Measurements from ENCODE around the gene TOP2B.

The TOP2B gene

DNA sequence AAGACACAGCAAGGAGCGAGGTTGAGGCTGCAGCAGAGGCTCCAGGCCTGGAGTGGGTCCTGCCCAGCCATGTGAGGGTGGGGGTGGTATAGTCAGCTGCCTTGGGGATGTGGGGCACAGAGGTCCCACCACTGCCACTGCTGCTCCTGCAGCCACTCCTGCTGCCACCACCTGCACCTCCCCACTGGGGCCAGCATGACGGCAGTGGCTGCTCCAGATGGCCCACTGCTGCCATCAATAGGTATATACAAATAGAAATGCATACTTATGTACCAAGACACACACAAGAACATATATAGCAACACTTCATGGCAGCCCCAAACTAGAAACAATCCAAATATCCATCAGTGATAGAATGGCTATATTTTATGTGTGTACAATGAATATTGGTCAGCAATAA, 10.0 kb upstream of the TOP2B start:
- Histone ChIP-seq H3K4me3 (IDR thresholded peaks at IDR 0.05; ENCODE audit: insufficient read depth, low read depth, low read length) (no peak overlapping the region), H2AFZ (ENCODE audit: low read depth) (no peak overlapping the region), H4K20me1 (ENCODE audit: insufficient read depth) (no peaks in the 10 kb centered on the region), H3K79me2 (ENCODE audit: insufficient read depth, low read depth) (no peaks in the 10 kb centered on the region), H3K27ac (no peak overlapping the region), H3K36me3 (ENCODE audit: insufficient read depth) (no peaks in the 10 kb centered on the region), H3K4me1 (ENCODE audit: low read depth, poor library complexity, severe bottlenecking) (peaks cover 14% of the 10 kb centered on the region), H3K27me3 (ENCODE audit: insufficient read depth, low read depth) (no peaks in the 10 kb centered on the region), H3K4me2 (no peak overlapping the region), H3K9ac (no peak overlapping the region)
- TF ChIP-seq, protein P1, sequence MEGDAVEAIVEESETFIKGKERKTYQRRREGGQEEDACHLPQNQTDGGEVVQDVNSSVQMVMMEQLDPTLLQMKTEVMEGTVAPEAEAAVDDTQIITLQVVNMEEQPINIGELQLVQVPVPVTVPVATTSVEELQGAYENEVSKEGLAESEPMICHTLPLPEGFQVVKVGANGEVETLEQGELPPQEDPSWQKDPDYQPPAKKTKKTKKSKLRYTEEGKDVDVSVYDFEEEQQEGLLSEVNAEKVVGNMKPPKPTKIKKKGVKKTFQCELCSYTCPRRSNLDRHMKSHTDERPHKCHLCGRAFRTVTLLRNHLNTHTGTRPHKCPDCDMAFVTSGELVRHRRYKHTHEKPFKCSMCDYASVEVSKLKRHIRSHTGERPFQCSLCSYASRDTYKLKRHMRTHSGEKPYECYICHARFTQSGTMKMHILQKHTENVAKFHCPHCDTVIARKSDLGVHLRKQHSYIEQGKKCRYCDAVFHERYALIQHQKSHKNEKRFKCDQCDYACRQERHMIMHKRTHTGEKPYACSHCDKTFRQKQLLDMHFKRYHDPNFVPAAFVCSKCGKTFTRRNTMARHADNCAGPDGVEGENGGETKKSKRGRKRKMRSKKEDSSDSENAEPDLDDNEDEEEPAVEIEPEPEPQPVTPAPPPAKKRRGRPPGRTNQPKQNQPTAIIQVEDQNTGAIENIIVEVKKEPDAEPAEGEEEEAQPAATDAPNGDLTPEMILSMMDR (conservative IDR thresholded peaks at IDR 0.05; ENCODE audit: low read depth, low read length) = no peak

DNA sequence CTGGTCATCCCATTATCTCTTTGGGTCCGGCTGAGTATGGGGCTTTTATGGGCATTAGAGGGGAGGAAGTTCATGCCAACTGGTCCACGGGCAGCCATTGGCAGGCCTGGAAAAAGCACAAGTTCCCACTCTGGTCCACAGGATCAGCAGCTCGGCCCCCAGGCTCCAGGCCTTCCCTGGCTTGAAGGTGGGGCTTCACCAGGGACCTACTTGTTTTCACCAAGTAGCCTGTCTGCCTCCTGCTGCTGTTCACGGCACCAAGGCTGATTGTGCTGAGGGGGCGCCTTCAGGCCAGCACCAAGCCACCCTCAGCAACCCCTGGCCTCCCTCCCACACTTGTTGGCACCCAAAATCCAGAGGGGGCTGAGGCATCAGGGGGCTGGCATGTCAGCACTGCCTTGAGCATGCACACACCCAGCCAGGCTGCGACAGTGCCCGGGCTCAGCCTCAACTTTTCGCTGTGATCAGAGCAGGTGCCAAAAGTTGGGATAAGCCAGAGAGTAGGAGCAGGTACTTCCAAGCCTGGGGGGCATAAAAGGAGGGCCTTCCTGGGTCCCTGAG, 9.1 kb upstream of the TOP2B start:
- H4K20me1 ChIP-seq (ENCODE audit: insufficient read depth) = no peaks in the 10 kb centered on the region
- TF ChIP-seq, protein P1 (conservative IDR thresholded peaks at IDR 0.05; ENCODE audit: low read depth, low read length) = no peak

DNA sequence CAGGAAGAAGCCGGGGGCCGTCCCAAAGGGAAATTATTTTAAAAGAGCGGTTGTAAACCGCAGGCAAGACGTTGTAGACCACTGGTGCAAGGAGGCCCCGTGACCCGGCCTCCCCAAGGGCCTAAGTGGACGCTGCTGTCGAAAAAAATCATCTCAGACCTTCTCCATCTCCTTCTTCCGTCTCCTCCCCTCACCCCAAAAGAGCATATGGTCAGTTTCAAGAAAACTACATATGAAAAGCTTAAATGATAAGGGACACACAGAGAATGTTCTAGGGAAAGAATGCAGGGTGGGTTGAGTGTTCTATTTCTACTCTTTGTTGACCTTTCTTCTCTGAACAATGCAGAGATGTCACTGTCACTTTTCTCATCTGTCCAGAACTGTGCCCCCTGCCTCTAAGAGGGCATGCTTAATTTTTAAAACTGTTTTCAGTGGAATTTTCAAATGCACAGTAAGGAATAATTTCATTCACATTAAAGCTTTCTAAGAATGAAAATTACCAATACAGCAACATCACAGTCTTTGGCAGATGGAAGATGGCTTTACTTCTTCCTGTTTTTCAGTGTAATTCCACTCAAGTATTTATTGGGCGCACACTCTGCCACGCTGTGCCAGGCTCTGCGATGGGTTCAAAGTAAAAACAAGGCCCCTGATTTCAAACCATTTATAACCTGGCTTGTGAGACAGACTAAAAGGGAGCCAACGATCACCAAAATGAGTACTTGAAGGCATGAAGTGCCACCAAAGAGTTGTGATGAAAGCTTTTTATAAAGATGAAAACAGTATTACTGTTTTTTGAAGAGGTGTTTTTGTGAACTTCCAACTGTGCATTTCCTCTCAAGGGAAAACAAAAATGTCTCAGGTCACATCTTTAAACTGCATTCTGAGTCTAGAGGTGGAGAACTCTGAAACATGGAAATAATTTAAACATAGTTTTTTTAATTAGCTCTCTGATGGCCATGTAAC, 891 bp upstream of the TOP2B start:
- Histone ChIP-seq H4K20me1 (ENCODE audit: insufficient read depth) (no peaks in the 10 kb centered on the region), H3K4me3 (IDR thresholded peaks at IDR 0.05; ENCODE audit: insufficient read depth, low read depth, low read length) (no peak overlapping the region), H3K9ac (peak overlapping the region; percentile 73; the same call in 1 of the 2 replicates), H3K79me2 (ENCODE audit: insufficient read depth, low read depth) (peaks cover 32% of the 10 kb centered on the region), H3K4me1 (ENCODE audit: low read depth, poor library complexity, severe bottlenecking) (peaks cover 42% of the 10 kb centered on the region), H3K27ac (peak overlapping the region; percentile 74), H3K27me3 (ENCODE audit: insufficient read depth, low read depth) (no peaks in the 10 kb centered on the region), H2AFZ (ENCODE audit: low read depth) (peak overlapping the region; percentile 69), H3K36me3 (ENCODE audit: insufficient read depth) (no peaks in the 10 kb centered on the region), H3K4me2 (peak overlapping the region; percentile 61)
- TF ChIP-seq, protein P1 (conservative IDR thresholded peaks at IDR 0.05; ENCODE audit: low read depth, low read length) = no peak

More for the DNA sequence above, 9.1 kb upstream of the TOP2B start:
- no peak overlapping the region for H3K9ac ChIP-seq
- no peak overlapping the region for H3K27ac ChIP-seq
- no peak overlapping the region for H3K4me3 ChIP-seq (IDR thresholded peaks at IDR 0.05; ENCODE audit: insufficient read depth, low read depth, low read length)
- no peak overlapping the region for H2AFZ ChIP-seq (ENCODE audit: low read depth)
- H3K4me1 ChIP-seq (ENCODE audit: low read depth, poor library complexity, severe bottlenecking) = peaks cover 14% of the 10 kb centered on the region
- no peaks in the 10 kb centered on the region for H3K27me3 ChIP-seq (ENCODE audit: insufficient read depth, low read depth)
- no peaks in the 10 kb centered on the region for H3K79me2 ChIP-seq (ENCODE audit: insufficient read depth, low read depth)
- no peaks in the 10 kb centered on the region for H3K36me3 ChIP-seq (ENCODE audit: insufficient read depth)
- no peak overlapping the region for H3K4me2 ChIP-seq

DNA sequence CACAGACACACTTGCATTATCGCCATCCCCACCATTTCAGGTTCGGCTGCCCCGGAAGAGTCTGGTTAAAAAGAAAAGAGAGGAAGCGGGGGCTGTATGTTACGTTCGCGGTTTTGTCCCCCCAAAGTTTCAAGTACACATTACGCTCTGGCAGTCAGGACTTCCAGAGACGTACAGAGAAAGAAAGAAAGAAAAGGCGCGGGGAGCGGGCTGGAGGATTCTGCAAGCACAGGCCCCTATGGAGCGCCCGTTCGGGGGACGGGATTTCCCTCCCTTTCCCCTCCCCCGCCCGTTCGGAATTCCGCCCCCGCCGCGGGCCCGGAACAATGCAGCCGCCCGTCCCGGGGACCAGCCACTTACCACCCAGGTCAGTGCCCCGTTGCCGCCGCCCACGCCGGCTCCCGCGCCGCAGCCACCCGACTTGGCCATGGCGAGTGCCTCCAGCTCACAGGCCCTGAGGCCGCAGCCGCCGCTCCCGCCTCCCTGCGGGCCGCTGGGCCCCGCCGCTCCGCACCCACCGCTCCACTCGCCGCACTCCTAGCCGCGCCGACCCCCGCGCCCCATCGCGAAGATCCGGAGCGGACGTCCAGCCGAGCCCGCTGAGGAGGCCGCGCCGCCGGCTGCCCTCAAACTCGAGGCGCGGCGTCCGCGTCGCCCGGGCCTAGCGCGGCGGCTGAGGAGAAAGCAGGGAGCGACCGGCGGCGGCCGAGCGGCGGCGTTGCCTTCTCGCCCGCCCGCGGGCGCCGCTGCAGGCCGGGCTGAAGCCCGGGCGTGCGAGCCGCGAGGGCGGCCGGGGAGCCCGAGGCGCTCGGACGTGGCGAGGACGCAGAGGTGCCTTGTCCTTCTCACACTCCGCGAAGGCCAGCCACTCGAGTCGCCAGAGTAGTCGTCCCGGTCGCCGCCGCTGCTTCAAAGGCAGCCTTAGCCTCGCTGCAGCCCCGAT, 567 bp downstream of the TOP2B start:
- Histone ChIP-seq H3K79me2 (ENCODE audit: insufficient read depth, low read depth) (peaks cover 47% of the 10 kb centered on the region), H3K4me2 (peak overlapping the region; percentile 92; the same call in 1 of the 2 replicates), H3K36me3 (ENCODE audit: insufficient read depth) (no peaks in the 10 kb centered on the region), H3K27me3 (ENCODE audit: insufficient read depth, low read depth) (no peaks in the 10 kb centered on the region), H4K20me1 (ENCODE audit: insufficient read depth) (no peaks in the 10 kb centered on the region), H3K4me3 (IDR thresholded peaks at IDR 0.05; ENCODE audit: insufficient read depth, low read depth, low read length) (peak overlapping the region; percentile 5), H3K9ac (peak overlapping the region; percentile 73), H3K4me1 (ENCODE audit: low read depth, poor library complexity, severe bottlenecking) (peaks cover 48% of the 10 kb centered on the region), H3K27ac (peak overlapping the region; percentile 74), H2AFZ (ENCODE audit: low read depth) (peak overlapping the region; percentile 69; the same call in 1 of the 2 replicates)
- TF ChIP-seq, protein P1 (conservative IDR thresholded peaks at IDR 0.05; ENCODE audit: low read depth, low read length) = no peak
